OCI-LY7 (cell line): Measurements from ENCODE around the gene ACOXL. TPM values are rescaled to one million over a fixed set of nuclear protein-coding genes. Genes with fewer than 3 reads are reported as not detected.

Experiments used
- BruUV-seq: library from RNA; stranded (reverse); fragments of 400-500 nt; replicated peaks from 2 replicates; lab custom pipeline; 2021; lab: Mats Ljungman, UMichigan
- CTCF ChIA-PET: fragments of 300-600 bp; sonication (Branson Sonifier 250); formaldehyde crosslinking; loops from one replicate; lab custom pipeline; 2022; ENCODE audit warnings: antibody characterized with exemption; ENCODE audit not compliant: unreplicated experiment; lab: Charles Lee
- POLR2A ChIA-PET: fragments of 300-600 bp; sonication (Branson Sonifier 250); formaldehyde crosslinking; loops from one replicate; lab custom pipeline; 2022; ENCODE audit warnings: antibody characterized with exemption; lab: Charles Lee
- DNase-seq: peaks from one replicate; pipeline ENCODE4 v3.0.0-alpha.2; 2015; ENCODE audit warnings: low spot score
- H2AFZ ChIP-seq: fragments of 200-600 bp; sonication (generic), shearing (Covaris generic); 2 replicates; pipeline ENCODE4 v1.6.1; 2014; ENCODE audit warnings: mild to moderate bottlenecking, antibody characterized with exemption, low read length, moderate library complexity
- H3K27ac ChIP-seq: fragments of 200-600 bp; sonication (generic); 2 replicates; pipeline ENCODE4 v1.5.1; 2014; ENCODE audit warnings: mixed run types, low read depth, mild to moderate bottlenecking, moderate library complexity, low read length, inconsistent platforms; ENCODE audit not compliant: poor library complexity, severe bottlenecking
- H3K36me3 ChIP-seq: fragments of 200-600 bp; sonication (generic); 2 replicates; pipeline ENCODE4 v1.6.1; 2014; ENCODE audit warnings: mild to moderate bottlenecking, antibody characterized with exemption, low read length, moderate library complexity, mixed read lengths; ENCODE audit not compliant: insufficient read depth
- H3K4me1 ChIP-seq: fragments of 200-600 bp; sonication (generic); 2 replicates; pipeline ENCODE4 v1.5.1; 2014; ENCODE audit warnings: mild to moderate bottlenecking, low read length; ENCODE audit not compliant: insufficient read depth, poor library complexity, severe bottlenecking
- H3K4me2 ChIP-seq: fragments of 200-600 bp; sonication (generic); 2 replicates; pipeline ENCODE4 v1.6.1; 2014; ENCODE audit warnings: mild to moderate bottlenecking, low read length
- H3K4me3 ChIP-seq: fragments of 200-600 bp; sonication (generic); 2 replicates; pipeline ENCODE4 v1.5.1; 2014; ENCODE audit warnings: mild to moderate bottlenecking, low read depth, low read length; ENCODE audit not compliant: poor library complexity, severe bottlenecking
- H3K79me2 ChIP-seq: fragments of 200-600 bp; sonication (generic); 2 replicates; pipeline ENCODE4 v1.6.1; 2016; ENCODE audit warnings: low read depth, mild to moderate bottlenecking, low read length, moderate library complexity, mixed read lengths; ENCODE audit not compliant: insufficient read depth
- H3K9me2 ChIP-seq: fragments of 200-600 bp; sonication (generic); 2 replicates; pipeline ENCODE4 v1.6.1; 2016; ENCODE audit warnings: mild to moderate bottlenecking, low read length, mixed read lengths; ENCODE audit not compliant: insufficient read depth
- H3K9me3 ChIP-seq: fragments of 200-600 bp; sonication (generic); 2 replicates; pipeline ENCODE4 v1.6.1; 2014; ENCODE audit warnings: mild to moderate bottlenecking, mixed run types, low read length, mixed read lengths
- H4K20me1 ChIP-seq: fragments of 200-600 bp; sonication (generic); 2 replicates; pipeline ENCODE4 v1.6.1; 2014; ENCODE audit warnings: mild to moderate bottlenecking, antibody characterized with exemption, low read length, moderate library complexity, mixed read lengths; ENCODE audit not compliant: insufficient read depth
- CTCF ChIP-seq: fragments of 200-600 bp; sonication (generic); conservative IDR thresholded peaks from 2 replicates; pipeline ENCODE4 v1.5.1; 2014; ENCODE audit warnings: mild to moderate bottlenecking, antibody characterized with exemption, low read length, moderate library complexity, mixed read lengths
- EZH2phosphoT487 ChIP-seq: fragments of 200-600 bp; sonication (generic); IDR thresholded peaks from 2 replicates; pipeline ENCODE4 v1.6.1; 2018; ENCODE audit warnings: low read depth, borderline replicate concordance, mild to moderate bottlenecking, mixed run types, antibody characterized with exemption, low read length, moderate library complexity, mixed read lengths
- intact Hi-C: fragments of 100-400 bp; cut with micrococcal nuclease; formaldehyde crosslinking; loops from one replicate; pipeline ENCODE4 v1.10.0; 2022; ENCODE audit not compliant: unreplicated experiment
- total RNA-seq, 2 experiments: library from RNA; depleted of rRNA in 1 of 2; stranded (reverse); fragments of >200 nt in 1 of 2; shearing (Covaris generic) in 1 of 2; gene quantifications; 2 replicates each; pipeline ENCODE4 v1.2.3, GENCODE V29; 2014 to 2022

ACOXL gene
- total RNA-seq, 2 experiments from 2014 or later, result 1.4 TPM; not detected in 1

- TF ChIP-seq EZH2phosphoT487 (no peak), CTCF (no peak)
- no peak overlapping the region for H3K4me3 ChIP-seq
- CTCF ChIA-PET, result no interaction called here
- H2AFZ ChIP-seq, result no peak overlapping the region
- no peaks in the 10 kb centered on the region for H3K36me3 ChIP-seq
- no TSS peak for BruUV-seq
- no peak for DNase-seq
- POLR2A ChIA-PET, result interaction anchor here (1.1 kb wide), 1 partner anchor 11 kb away, joined by 7 read pairs; the partner anchor contains the start of gene BUB1
- H3K9me2 ChIP-seq, result no peaks in the 10 kb centered on the region
- H3K4me2 ChIP-seq, result no peak overlapping the region
- H3K9me3 ChIP-seq, result no peaks in the 10 kb centered on the region
- intact Hi-C loops, result no loop called here
- no peaks in the 10 kb centered on the region for H4K20me1 ChIP-seq
- H3K79me2 ChIP-seq, result no peaks in the 10 kb centered on the region
- H3K4me1 ChIP-seq, result no peaks in the 10 kb centered on the region
- H3K27ac ChIP-seq, result no peak overlapping the region
Measured at GRCh38 chr2:110688594-110689091, 43.7 kb upstream of the ACOXL start.

- Histone ChIP-seq H3K36me3 (no peaks in the 10 kb centered on the region), H3K79me2 (no peaks in the 10 kb centered on the region), H3K9me3 (no peaks in the 10 kb centered on the region), H4K20me1 (no peaks in the 10 kb centered on the region), H3K9me2 (no peaks in the 10 kb centered on the region), H3K4me3 (no peak overlapping the region), H3K27ac (no peak overlapping the region), H2AFZ (no peak overlapping the region), H3K4me1 (no peaks in the 10 kb centered on the region), H3K4me2 (no peak overlapping the region)
- ChIA-PET CTCF (no interaction called here), POLR2A (interaction anchor here (0.5 kb wide), 1 partner anchor 533 kb away, joined by 3 read pairs; no protein-coding TSS in a partner anchor)
- BruUV-seq, result no TSS peak
- no peak for DNase-seq
- intact Hi-C loops, result no loop called here
- no peak for TF ChIP-seq CTCF
- no peak for TF ChIP-seq EZH2phosphoT487
Measured at GRCh38 chr2:110690083-110690965, 42.0 kb upstream of the ACOXL start.
